Stimulated activated naive B cell treated with anti-CD40 and anti-IgM and Interleukin-4, amounts not matched to agents 10 μg/mL and 1 μg/mL and 100 μg/mL, for 72 hours (primary cell): ENCODE data around the gene ZNF311.
"Not testable (repeated sequence)": the region's sequence is repeated elsewhere in the genome, so short reads cannot be mapped to it uniquely, and the experiment has no call there.

Experiments used
- ATAC-seq, 2 donors: fragments of 150-1000 bp; cut with Tn5 transposase; replicated peaks; 2 replicates each; pipeline ENCODE4 v1.10.0; 2021; ENCODE audit warnings: moderate library complexity in 1 of 2
- DNase-seq: peaks from one replicate; pipeline ENCODE4 v3.0.0; 2021
- H3K27ac Mint-ChIP-seq: one replicate; pipeline ENCODE4 v1.8.0; 2022; ENCODE audit warnings: mild to moderate bottlenecking, mixed read lengths
- H3K27me3 Mint-ChIP-seq, 2 donors: one replicate each; pipeline ENCODE4 v1.8.0; 2022; ENCODE audit warnings: mixed read lengths in 2 of 2
- H3K36me3 Mint-ChIP-seq, 2 donors: one replicate each; pipeline ENCODE4 v1.8.0; 2022; ENCODE audit warnings: mixed read lengths in 2 of 2, mild to moderate bottlenecking in 1 of 2
- H3K4me1 Mint-ChIP-seq, 2 donors: one replicate each; pipeline ENCODE4 v1.8.0; 2022; ENCODE audit warnings: mixed read lengths in 2 of 2, mild to moderate bottlenecking in 1 of 2
- H3K4me3 Mint-ChIP-seq, 2 donors: one replicate each; pipeline ENCODE4 v1.8.0; 2022; ENCODE audit warnings: mild to moderate bottlenecking in 2 of 2, mixed read lengths in 2 of 2, moderate library complexity in 1 of 2
- H3K9me3 Mint-ChIP-seq, 2 donors: one replicate each; pipeline ENCODE4 v1.8.0; 2022; ENCODE audit warnings: mixed read lengths in 2 of 2, mild to moderate bottlenecking in 1 of 2

ZNF311 gene

GRCh38 chr6:28953585-28954258 is 51.4 kb downstream of the ZNF311 start:
- H3K4me3 Mint-ChIP-seq: peak overlapping the region; percentile 76 to 80
- ATAC-seq (peak in 1 of 2 donors; percentile 29), DNase-seq (no peak)
- H3K9me3 Mint-ChIP-seq: peaks cover 4 to 5% of the 10 kb centered on the region in 2 donors
- peaks cover 12% of the 10 kb centered on the region in 2 donors for H3K4me1 Mint-ChIP-seq
- peaks cover 22 to 55% of the 10 kb centered on the region in 2 donors for H3K27me3 Mint-ChIP-seq
- H3K27ac Mint-ChIP-seq: peak overlapping the region; percentile 93
- H3K36me3 Mint-ChIP-seq: peaks cover 2 to 4% of the 10 kb centered on the region in 2 donors

DNA sequence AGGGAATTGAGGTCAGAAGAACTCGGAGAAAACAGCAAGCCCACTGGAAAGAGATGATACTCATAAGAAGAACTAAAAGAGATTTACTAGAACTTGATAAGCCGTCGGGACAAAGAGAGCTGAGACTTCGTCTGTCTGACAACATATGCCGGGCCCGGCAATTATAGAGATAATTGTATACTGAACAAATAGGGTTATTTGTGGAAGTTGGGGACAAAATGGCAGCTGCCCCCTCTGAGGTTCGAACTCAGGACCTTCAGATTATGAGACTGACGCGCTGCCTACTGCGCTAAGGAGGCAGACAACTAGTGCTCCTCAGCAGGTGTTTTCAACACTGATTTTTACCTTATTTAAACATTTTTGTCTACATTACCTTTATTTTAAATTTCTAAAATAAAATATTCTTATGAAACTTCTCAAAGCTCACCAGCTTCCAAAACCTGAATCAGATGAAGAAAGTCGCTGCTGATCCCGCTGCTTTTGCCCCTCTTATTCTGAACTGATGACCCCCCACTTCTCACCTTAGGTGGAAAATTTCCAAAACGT is 52.0 kb downstream of the ZNF311 start:
- Mint-ChIP-seq H3K27me3 (peaks cover 21 to 53% of the 10 kb centered on the region in 2 donors), H3K4me3 (peak overlapping the region; percentile 76 to 80), H3K27ac (peak overlapping the region; percentile 93), H3K9me3 (peaks cover 4 to 5% of the 10 kb centered on the region in 2 donors), H3K36me3 (peaks cover 2 to 4% of the 10 kb centered on the region in 2 donors), H3K4me1 (peaks cover 12% of the 10 kb centered on the region in 2 donors)
- ATAC-seq: peak; percentile 74 to 83
- DNase-seq: peak; percentile 36

DNA sequence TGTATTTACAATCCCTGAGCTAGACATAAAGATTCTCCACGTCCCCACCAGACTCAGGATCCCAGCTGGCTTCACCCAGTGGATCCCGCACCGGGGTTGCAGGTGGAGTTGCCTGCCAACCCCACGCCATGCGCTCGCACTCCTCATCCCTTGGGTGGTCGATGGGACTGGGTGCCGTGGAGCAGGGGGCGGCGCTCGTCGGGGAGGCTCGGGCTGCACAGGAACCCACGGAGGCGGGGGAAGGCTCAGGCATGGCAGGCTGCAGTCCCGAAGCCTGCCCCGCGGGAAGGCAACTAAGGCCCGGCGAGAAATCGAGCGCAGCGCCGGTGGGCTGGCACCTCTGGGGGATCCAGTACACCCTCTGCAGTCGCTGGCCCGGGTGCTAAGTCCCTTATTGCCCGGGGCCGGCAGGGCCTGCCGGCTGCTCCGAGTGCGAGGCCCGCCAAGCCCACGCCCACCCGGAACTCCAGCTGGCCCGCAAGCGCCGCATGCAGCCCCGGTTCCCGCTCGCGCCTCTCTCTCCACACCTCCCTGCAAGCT is 55.4 kb downstream of the ZNF311 start:
- DNase-seq, H3K4me3 Mint-ChIP-seq, H3K27ac Mint-ChIP-seq, ATAC-seq, H3K36me3 Mint-ChIP-seq, H3K9me3 Mint-ChIP-seq: not testable (repeated sequence)
- H3K27me3 Mint-ChIP-seq: peaks cover 13 to 30% of the 10 kb centered on the region in 2 donors
- peaks cover 15 to 16% of the 10 kb centered on the region in 2 donors for H3K4me1 Mint-ChIP-seq

- Mint-ChIP-seq H3K4me1 (peaks cover 21 to 23% of the 10 kb centered on the region in 2 donors), H3K27ac (no peak overlapping the region), H3K9me3 (peaks cover 3 to 4% of the 10 kb centered on the region in 2 donors), H3K36me3 (peaks cover 1 to 9% of the 10 kb centered on the region in 2 donors), H3K4me3 (no peak overlapping the region), H3K27me3 (peaks cover 14 to 22% of the 10 kb centered on the region in 2 donors)
- ATAC-seq (no peak), DNase-seq (no peak)
Measured at GRCh38 chr6:28948782-28949486, 56.2 kb downstream of the ZNF311 start.

DNA sequence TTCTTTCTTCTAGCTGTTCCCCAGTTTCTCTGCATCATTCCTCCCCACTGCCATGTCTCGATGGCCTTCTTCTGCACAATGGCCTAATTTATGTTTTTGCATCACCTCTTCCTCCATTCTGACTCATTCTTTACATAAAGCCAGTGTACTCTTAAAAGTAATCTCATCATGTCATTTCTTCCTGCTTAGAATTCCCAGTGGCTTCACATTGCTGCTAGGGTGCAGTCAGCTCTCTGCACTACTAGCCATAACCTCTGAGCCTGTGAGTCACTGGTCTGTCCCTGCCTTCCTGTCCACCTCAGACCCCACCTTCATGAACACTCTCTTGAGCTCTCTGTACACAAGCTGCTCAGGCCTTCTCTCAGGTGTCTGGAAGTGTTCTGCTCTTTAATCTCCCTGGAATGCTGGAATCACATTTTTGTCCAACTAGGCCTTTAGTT is 57.3 kb downstream of the ZNF311 start:
- Mint-ChIP-seq H3K4me3 (no peak overlapping the region), H3K27me3 (peaks cover 9 to 14% of the 10 kb centered on the region in 2 donors), H3K36me3 (peaks cover 1 to 12% of the 10 kb centered on the region in 2 donors), H3K27ac (no peak overlapping the region), H3K9me3 (peaks cover 3 to 4% of the 10 kb centered on the region in 2 donors), H3K4me1 (peaks cover 20 to 26% of the 10 kb centered on the region in 2 donors)
- no peak for ATAC-seq
- no peak for DNase-seq

DNA sequence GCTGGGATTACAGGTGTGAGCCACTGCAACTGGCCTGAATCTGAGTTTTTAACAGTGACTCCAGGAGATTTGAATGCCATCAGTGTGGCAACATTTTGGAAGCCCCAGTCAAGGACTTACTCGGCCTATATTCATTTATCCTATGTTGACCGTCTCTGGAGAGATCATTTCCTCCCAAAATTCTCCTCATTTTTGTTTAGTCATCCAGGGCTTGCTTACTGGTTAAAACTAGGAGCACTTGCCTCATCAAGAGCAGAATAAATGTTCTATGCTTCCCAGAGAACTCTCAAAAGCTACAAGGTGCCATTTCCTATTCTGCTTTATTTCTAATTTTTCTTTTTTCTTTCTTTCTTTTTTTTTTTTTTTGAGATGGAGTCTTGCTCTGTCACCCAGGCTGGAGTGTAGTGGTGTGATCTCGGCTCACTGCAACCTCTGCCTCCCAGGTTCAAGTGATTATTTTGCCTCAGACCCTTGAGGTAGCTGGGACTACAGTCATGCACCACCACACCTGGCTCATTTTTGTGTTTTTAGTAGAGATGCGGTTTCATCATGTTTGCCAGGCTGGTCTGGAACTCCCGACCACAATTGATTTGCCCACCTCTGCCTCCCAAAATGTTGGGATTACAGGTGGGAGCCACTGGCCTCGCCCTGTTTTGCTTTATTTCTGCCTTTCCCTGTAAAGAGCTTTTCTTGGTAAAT is 57.9 kb downstream of the ZNF311 start:
- Mint-ChIP-seq H3K4me3 (no peak overlapping the region), H3K36me3 (peaks cover 1 to 12% of the 10 kb centered on the region in 2 donors), H3K4me1 (peaks cover 18 to 25% of the 10 kb centered on the region in 2 donors), H3K27me3 (peaks cover 8 to 9% of the 10 kb centered on the region in 2 donors), H3K27ac (no peak overlapping the region), H3K9me3 (peaks cover 3 to 4% of the 10 kb centered on the region in 2 donors)
- ATAC-seq: no peak
- DNase-seq: no peak

DNA sequence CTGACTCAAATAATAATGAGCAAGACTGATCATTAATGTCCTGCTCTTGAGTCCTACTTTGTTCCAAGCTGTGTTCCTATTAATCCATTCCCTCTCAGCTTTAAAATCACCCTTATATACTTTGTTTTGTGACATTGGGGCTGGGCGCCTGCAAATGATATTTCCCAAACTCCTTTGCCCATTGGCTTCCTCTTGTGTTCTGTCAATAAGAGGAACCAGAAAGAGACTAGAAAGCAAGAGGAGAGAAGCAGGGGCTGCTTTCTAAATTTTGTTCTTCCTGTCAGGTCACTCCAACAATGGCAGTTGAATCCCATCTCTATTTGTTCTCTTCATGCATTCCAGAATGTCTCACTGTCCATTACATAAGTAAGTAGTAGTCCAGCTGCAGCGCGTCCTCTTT is 59.8 kb downstream of the ZNF311 start:
- H3K4me1 Mint-ChIP-seq: peaks cover 25 to 39% of the 10 kb centered on the region in 2 donors
- peaks cover 1 to 17% of the 10 kb centered on the region in 2 donors for H3K36me3 Mint-ChIP-seq
- H3K9me3 Mint-ChIP-seq: no peaks in the 10 kb centered on the region
- no peak overlapping the region for H3K27ac Mint-ChIP-seq
- H3K27me3 Mint-ChIP-seq: peaks cover 0 to 5% of the 10 kb centered on the region in 2 donors
- H3K4me3 Mint-ChIP-seq: no peak overlapping the region
- no peak for ATAC-seq
- no peak for DNase-seq
